ENCODE measurements around the gene NDUFV2. TPM values are rescaled to one million over a fixed set of nuclear protein-coding genes. Genes with fewer than 3 reads are reported as not detected.

The NDUFV2 gene
- total and polyA plus RNA-seq, 2 of the 8 experiments (the other 6 are each of a cell fraction or from before 2014, with no cell fraction given): 90.8 to 191 TPM

GRCh38 chr18:9130806-9131205 is 28.3 kb downstream of the NDUFV2 start:
- no peak overlapping the region for H2BK20ac ChIP-seq (ENCODE audit: low read length)
- no peak overlapping the region for H3K4me2 ChIP-seq (ENCODE audit: insufficient read depth in 1 of 2, low read depth in 2 of 2, low read length in 2 of 2)
- H2BK120ac ChIP-seq (replicated peaks; ENCODE audit: low read depth, low read length): no peak overlapping the region
- H2BK5ac ChIP-seq (ENCODE audit: low read depth, low read length): no peak overlapping the region
- H4K20me1 ChIP-seq (replicated peaks in 1 of 2; ENCODE audit: control insufficient read depth in 1 of 2, insufficient read depth in 2 of 2, low read length in 2 of 2): peaks cover 0 to 2% of the 10 kb centered on the region in 2 experiments
- no peak overlapping the region for H3K9ac ChIP-seq (replicated peaks in 1 of 4; ENCODE audit: extremely low read depth in 1 of 4, low read depth in 3 of 4, low read length in 3 of 4)
- no peaks in the 10 kb centered on the region for H3K27me3 ChIP-seq (replicated peaks in 1 of 4; ENCODE audit: control insufficient read depth in 3 of 4, extremely low read depth in 1 of 4, insufficient read depth in 3 of 4, low read length in 3 of 4)
- H4K5ac ChIP-seq (ENCODE audit: insufficient read length, low read depth, low read length): no peak overlapping the region
- no peak for FAIRE-seq
- H3K4me1 ChIP-seq (replicated peaks in 1 of 4; ENCODE audit: control insufficient read depth in 3 of 4, insufficient read depth in 4 of 4, low read length in 3 of 4): no peaks in the 10 kb centered on the region
- no peak overlapping the region for H3K56ac ChIP-seq (replicated peaks; ENCODE audit: insufficient read length, low read depth, low read length)
- ChIA-PET POLR2A (ENCODE audit: partially characterized antibody) (no interaction called here), CTCF (ENCODE audit: partially characterized antibody) (no interaction called here)
- 0 out of 4 replicates have a peak, but pooled peaks cover 0 to 2% of the 10 kb centered on the region in 2 experiments for H3K79me2 ChIP-seq (ENCODE audit: control insufficient read depth in 1 of 2, insufficient read depth in 2 of 2, low read length in 2 of 2)
- no peak overlapping the region for H2AFZ ChIP-seq (ENCODE audit: low read length)
- 89% methylated on average over 2 of the region's 2 CpGs; no CpG with 5 or more reads in 1 of the 2 experiments for WGBS, 2 experiments (ENCODE audit: extremely low coverage in 1 of 2, insufficient coverage in 1 of 2, insufficient read length in 1 of 2, insufficient replicate concordance in 2 of 2, low coverage in 1 of 2, low lambda C conversion rate in 2 of 2, missing lambda C conversion rate in 1 of 2)
- H3K9me3 ChIP-seq (ENCODE audit: insufficient read depth in 2 of 2, low read depth in 1 of 2, low read length in 1 of 2): no peaks in the 10 kb centered on the region
- H4K8ac ChIP-seq (ENCODE audit: extremely low read depth, insufficient read depth, low read length): no peak overlapping the region
- no peak overlapping the region for H3K27ac ChIP-seq (ENCODE audit: low read depth, low read length)
- H3K14ac ChIP-seq (ENCODE audit: insufficient read length): no peak overlapping the region
- no peaks in the 10 kb centered on the region for H3K79me1 ChIP-seq (ENCODE audit: low read depth, low read length)
- no peak overlapping the region for H3K18ac ChIP-seq (ENCODE audit: extremely low read depth, low read length)
- no peak overlapping the region for H3K4me3 ChIP-seq (ENCODE audit: extremely low read depth in 1 of 4, insufficient read depth in 2 of 4, low read depth in 3 of 4, low read length in 4 of 4)
- H4K91ac ChIP-seq (replicated peaks; ENCODE audit: insufficient read length, low read length): no peak overlapping the region
- H2AK5ac ChIP-seq (ENCODE audit: low read depth, low read length): no peak overlapping the region
- H2BK15ac ChIP-seq (ENCODE audit: low read length): no peak overlapping the region
- TF ChIP-seq KDM5A (IDR thresholded peaks at IDR 0.05; ENCODE audit: low read length) (no peak), JUN (IDR thresholded peaks at IDR 0.05; ENCODE audit: low read depth, low read length) (no peak), EGR1 (IDR thresholded peaks at IDR 0.05; ENCODE audit: borderline replicate concordance, low read depth, low read length) (no peak), BRCA1 (IDR thresholded peaks at IDR 0.05; ENCODE audit: low read depth, low read length) (no peak), BCL11A (IDR thresholded peaks at IDR 0.05; ENCODE audit: low read depth in 2 of 2, low read length in 2 of 2) (no peak), ATF3 (IDR thresholded peaks at IDR 0.05; ENCODE audit: insufficient read depth, low read depth, low read length) (no peak), FOSL1 (IDR thresholded peaks at IDR 0.05; ENCODE audit: insufficient read depth, low read depth, low read length) (no peak), MAFK (IDR thresholded peaks at IDR 0.05; ENCODE audit: low read depth, low read length) (no peak), SIX5 (IDR thresholded peaks at IDR 0.05; ENCODE audit: low read depth, low read length) (no peak), RBBP5 (IDR thresholded peaks at IDR 0.05; ENCODE audit: borderline replicate concordance, low read depth, low read length) (no peak), ASH2L (IDR thresholded peaks at IDR 0.05; ENCODE audit: low read length) (no peak), TEAD4 (IDR thresholded peaks at IDR 0.05; ENCODE audit: low read depth, low read length) (no peak), SAP30 (IDR thresholded peaks at IDR 0.05; ENCODE audit: insufficient read depth, insufficient replicate concordance, low read length) (no peak), SP2 (IDR thresholded peaks at IDR 0.05; ENCODE audit: low read length) (no peak)
- no peak overlapping the region for H3K4ac ChIP-seq (replicated peaks; ENCODE audit: insufficient read length, low read depth, low read length)
- H3K23ac ChIP-seq (ENCODE audit: insufficient read length): no peak overlapping the region
- peaks cover 2% of the 10 kb centered on the region for H3K23me2 ChIP-seq (ENCODE audit: low read depth, low read length)
- H3K36me3 ChIP-seq (ENCODE audit: control insufficient read depth in 2 of 4, insufficient read depth in 4 of 4, low read length in 3 of 4): peaks cover 9 to 89% (median 37%) of the 10 kb centered on the region in 4 experiments
- DNase-seq (ENCODE audit: low read depth in 1 of 2, low spot score in 2 of 2): no peak
- no peak overlapping the region for H2BK12ac ChIP-seq (ENCODE audit: low read depth, low read length)
